WTC11 (cell line): Measurements from ENCODE around the gene RIMBP2.

ENCODE experiments used
- NFYB ChIP-seq: sonication (generic); formaldehyde crosslinking; conservative IDR thresholded peaks from 2 replicates; pipeline ENCODE4 v1.8.0; 2022; ENCODE audit warnings: low read depth, missing genetic modification reagents
- ZBTB21 ChIP-seq: sonication (generic); formaldehyde crosslinking; IDR thresholded peaks from 2 replicates; pipeline ENCODE4 v1.8.1; 2023; ENCODE audit warnings: mild to moderate bottlenecking, missing genetic modification reagents, borderline replicate concordance
- ZNF121 ChIP-seq: sonication (generic); formaldehyde crosslinking; IDR thresholded peaks from 2 replicates; pipeline ENCODE4 v1.8.0; 2023; ENCODE audit warnings: missing genetic modification reagents
- ZNF263 ChIP-seq: sonication (generic); formaldehyde crosslinking; IDR thresholded peaks from 2 replicates; pipeline ENCODE4 v1.8.1; 2022; ENCODE audit warnings: low read depth, mild to moderate bottlenecking, moderate library complexity, missing genetic modification reagents
- ZNF416 ChIP-seq: fragments of 250-450 bp; sonication (Bioruptor Pico); IDR thresholded peaks from 2 replicates; pipeline ENCODE4 v1.9.0; 2021; ENCODE audit warnings: mild to moderate bottlenecking, inconsistent platforms
- TF ChIP-seq, protein P1 (sequence below): fragments of 200-600 bp; IDR thresholded peaks from 2 replicates; pipeline ENCODE4 v1.8.0; 2022; ENCODE audit warnings: antibody characterized with exemption
- TF ChIP-seq, protein P2 (sequence below): sonication (generic); formaldehyde crosslinking; IDR thresholded peaks from 2 replicates; pipeline ENCODE4 v1.8.0; 2022; ENCODE audit warnings: mild to moderate bottlenecking, missing genetic modification reagents
- TF ChIP-seq, protein P3 (sequence below): sonication (generic); formaldehyde crosslinking; conservative IDR thresholded peaks from 2 replicates; pipeline ENCODE4 v1.8.1; 2022; ENCODE audit warnings: mild to moderate bottlenecking, missing genetic modification reagents
- TF ChIP-seq, protein P4 (sequence below): sonication (generic); formaldehyde crosslinking; IDR thresholded peaks from 2 replicates; pipeline ENCODE4 v1.8.1; 2023; ENCODE audit warnings: mild to moderate bottlenecking, missing genetic modification reagents, moderate library complexity
- TF ChIP-seq, protein P5 (sequence below): sonication (generic); formaldehyde crosslinking; IDR thresholded peaks from 2 replicates; pipeline ENCODE4 v1.8.1; 2023; ENCODE audit warnings: mild to moderate bottlenecking, missing genetic modification reagents

DNA sequence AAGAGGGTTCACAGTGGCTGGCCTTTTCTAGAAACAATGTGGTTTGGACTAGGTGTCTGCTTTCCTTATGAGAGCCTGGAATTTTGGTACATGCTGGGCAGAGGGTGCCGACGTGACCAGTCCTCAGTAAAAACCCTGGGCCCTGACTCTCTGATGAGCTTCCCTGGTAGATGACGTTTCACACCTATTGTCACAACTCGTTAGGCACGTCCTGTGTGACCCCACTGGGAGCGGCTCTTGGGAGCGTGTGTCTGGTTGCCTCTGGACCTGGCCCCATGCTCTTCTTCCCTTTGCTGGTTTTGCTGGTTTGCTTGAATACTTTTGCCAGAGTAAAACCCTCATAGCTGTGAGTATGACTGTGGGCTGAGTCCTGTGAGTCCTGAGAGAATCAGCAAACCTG, 136.9 kb downstream of the RIMBP2 start:
- TF ChIP-seq, protein P1, sequence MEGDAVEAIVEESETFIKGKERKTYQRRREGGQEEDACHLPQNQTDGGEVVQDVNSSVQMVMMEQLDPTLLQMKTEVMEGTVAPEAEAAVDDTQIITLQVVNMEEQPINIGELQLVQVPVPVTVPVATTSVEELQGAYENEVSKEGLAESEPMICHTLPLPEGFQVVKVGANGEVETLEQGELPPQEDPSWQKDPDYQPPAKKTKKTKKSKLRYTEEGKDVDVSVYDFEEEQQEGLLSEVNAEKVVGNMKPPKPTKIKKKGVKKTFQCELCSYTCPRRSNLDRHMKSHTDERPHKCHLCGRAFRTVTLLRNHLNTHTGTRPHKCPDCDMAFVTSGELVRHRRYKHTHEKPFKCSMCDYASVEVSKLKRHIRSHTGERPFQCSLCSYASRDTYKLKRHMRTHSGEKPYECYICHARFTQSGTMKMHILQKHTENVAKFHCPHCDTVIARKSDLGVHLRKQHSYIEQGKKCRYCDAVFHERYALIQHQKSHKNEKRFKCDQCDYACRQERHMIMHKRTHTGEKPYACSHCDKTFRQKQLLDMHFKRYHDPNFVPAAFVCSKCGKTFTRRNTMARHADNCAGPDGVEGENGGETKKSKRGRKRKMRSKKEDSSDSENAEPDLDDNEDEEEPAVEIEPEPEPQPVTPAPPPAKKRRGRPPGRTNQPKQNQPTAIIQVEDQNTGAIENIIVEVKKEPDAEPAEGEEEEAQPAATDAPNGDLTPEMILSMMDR, result no peak
- TF ChIP-seq, protein P2, sequence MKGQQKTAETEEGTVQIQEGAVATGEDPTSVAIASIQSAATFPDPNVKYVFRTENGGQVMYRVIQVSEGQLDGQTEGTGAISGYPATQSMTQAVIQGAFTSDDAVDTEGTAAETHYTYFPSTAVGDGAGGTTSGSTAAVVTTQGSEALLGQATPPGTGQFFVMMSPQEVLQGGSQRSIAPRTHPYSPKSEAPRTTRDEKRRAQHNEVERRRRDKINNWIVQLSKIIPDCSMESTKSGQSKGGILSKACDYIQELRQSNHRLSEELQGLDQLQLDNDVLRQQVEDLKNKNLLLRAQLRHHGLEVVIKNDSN (CRISPR knock-in tag), result no peak
- TF ChIP-seq, protein P3, sequence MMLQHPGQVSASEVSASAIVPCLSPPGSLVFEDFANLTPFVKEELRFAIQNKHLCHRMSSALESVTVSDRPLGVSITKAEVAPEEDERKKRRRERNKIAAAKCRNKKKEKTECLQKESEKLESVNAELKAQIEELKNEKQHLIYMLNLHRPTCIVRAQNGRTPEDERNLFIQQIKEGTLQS (CRISPR knock-in tag), result no peak
- no peak for TF ChIP-seq ZNF121 (CRISPR knock-in tag)
- TF ChIP-seq, protein P4, sequence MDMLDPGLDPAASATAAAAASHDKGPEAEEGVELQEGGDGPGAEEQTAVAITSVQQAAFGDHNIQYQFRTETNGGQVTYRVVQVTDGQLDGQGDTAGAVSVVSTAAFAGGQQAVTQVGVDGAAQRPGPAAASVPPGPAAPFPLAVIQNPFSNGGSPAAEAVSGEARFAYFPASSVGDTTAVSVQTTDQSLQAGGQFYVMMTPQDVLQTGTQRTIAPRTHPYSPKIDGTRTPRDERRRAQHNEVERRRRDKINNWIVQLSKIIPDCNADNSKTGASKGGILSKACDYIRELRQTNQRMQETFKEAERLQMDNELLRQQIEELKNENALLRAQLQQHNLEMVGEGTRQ (CRISPR knock-in tag), result no peak
- TF ChIP-seq NFYB (CRISPR knock-in tag), result no peak
- no peak for TF ChIP-seq ZNF416
- TF ChIP-seq, protein P5, sequence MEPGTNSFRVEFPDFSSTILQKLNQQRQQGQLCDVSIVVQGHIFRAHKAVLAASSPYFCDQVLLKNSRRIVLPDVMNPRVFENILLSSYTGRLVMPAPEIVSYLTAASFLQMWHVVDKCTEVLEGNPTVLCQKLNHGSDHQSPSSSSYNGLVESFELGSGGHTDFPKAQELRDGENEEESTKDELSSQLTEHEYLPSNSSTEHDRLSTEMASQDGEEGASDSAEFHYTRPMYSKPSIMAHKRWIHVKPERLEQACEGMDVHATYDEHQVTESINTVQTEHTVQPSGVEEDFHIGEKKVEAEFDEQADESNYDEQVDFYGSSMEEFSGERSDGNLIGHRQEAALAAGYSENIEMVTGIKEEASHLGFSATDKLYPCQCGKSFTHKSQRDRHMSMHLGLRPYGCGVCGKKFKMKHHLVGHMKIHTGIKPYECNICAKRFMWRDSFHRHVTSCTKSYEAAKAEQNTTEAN (CRISPR knock-in tag), result no peak
- TF ChIP-seq ZNF263, result no peak
- no peak for TF ChIP-seq ZBTB21 (CRISPR knock-in tag)
